Iris pigment epithelial cell (primary cell): ENCODE results near the gene IL31RA.

Experiments
- DNase-seq: peaks from one replicate; pipeline ENCODE4 v3.0.0-alpha.2; 2011; ENCODE audit warnings: low read depth

The IL31RA gene

DNA sequence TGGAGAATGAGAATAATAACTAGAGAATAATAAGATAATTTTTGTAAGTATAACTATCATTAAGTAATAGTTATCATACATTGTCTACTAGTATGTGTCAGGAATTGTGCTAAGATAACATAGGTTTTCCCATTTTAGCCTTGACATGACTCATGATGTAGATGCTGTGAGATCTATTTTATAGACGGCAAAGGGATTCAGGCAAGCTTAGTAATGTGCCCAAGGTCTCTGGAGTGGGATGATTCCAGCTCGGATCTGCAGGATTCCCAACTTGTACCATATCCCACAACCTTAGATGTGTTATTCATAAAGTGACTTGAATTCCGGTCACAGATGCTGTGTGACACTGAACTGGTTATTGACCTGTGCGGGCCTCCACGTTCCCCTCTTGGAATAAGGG, 51.5 kb downstream of the IL31RA start:
- no peak for DNase-seq

DNA sequence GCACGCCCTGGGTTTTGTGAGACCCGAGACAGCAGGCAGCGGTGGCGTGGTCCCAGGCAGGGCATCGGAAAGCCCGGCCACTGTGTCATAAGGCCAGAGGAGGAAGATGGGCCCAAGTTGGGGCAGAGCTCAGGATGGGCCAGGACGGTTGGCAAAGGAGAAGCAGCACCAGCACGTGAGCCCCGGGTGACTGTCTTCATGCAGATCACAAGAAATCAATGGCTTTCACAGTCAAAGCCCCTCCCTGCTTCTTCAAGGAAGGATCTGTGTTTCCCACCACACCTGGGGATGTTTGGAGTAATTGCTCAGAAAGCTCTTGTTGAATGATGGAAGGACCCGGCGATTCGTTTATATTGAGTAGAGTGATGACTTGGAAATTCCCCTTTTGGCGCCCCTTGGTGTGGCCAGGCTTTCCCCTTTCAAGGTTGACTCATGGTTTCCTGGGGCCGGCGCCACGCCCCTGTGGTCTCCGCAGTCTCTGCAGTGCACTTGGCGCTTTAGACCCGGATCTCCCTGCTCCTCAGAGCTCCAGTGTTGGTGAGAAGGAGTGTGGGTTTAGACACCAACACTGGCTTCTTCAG, 52.1 kb downstream of the IL31RA start:
- DNase-seq, result peak; percentile 81

DNA sequence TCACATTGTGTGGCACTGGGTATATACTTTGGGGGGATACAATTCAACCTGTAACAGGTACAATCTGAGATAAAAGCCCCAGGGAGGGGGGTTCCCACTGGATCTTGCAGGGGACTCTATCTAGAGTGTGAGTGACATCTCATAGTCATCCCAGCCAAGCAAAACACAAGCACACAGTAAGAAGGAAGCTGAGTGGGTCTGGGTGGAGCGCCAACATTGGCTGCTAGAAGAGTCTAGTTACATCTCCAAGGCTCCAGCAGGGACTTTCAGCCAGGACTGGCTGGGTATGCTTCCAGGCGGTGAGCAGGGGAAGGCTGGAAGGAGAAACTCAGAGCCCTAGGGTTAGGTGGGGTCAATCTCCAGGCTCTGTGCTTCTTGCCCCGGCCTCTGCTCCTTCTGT, 53.0 kb downstream of the IL31RA start:
- peak; percentile 60 for DNase-seq

DNA sequence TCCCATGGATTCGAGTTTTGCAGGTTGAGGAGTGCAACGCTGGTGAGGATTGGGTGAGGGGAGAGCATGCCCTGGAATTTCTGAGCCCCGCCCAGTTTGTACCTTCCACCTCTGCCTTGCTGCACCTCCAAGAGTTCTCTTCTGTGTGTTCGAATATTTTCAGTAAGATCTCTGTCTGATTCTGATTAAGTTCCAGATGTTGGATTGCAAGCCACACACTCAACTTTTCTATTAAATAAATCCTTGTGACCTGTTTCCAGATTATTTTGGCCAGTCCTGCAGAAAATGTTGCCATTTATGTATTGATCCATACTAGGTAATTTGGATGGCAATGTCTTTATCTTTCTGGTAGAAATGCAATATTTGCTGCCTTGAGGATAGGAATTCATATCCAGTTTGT, 54.1 kb downstream of the IL31RA start:
- no peak for DNase-seq

DNA sequence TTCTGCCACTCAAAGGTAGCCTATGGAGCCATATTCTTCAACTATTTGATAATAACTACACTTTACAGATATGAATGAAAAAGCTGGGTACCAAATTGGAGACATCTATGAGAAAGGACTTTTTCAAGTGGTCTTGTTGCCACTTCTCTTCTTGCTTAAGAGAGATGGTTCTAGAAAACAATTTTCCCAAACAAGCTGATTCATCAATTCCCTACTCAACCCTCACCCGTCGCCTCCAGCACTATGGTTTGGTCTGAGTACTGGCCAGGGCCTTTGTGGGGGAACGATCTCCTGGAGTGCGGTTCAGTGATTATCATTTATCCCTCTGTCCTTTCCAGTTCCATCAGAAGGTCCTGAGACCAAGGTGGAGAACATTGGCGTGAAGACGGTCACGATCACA, 56.8 kb downstream of the IL31RA start:
- no peak for DNase-seq

DNA sequence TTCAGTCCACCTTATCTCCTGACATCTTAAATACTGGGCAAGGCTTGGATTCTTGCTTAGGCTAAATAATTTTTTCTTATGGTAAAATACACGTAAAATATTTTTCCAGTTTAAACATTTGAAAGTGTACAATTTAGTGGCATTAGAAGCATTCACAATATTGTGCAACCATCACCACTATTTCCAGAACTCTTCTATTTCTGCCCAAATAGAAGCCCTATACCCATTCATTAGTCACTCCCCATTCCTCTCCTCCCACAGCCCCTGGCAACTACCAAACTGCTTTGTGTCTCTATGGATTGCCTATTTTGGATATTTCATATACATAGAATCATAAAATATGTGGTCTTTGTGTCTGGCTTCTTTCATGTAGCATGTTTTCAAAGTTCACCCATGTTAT, 57.6 kb downstream of the IL31RA start:
- DNase-seq, result no peak

DNA sequence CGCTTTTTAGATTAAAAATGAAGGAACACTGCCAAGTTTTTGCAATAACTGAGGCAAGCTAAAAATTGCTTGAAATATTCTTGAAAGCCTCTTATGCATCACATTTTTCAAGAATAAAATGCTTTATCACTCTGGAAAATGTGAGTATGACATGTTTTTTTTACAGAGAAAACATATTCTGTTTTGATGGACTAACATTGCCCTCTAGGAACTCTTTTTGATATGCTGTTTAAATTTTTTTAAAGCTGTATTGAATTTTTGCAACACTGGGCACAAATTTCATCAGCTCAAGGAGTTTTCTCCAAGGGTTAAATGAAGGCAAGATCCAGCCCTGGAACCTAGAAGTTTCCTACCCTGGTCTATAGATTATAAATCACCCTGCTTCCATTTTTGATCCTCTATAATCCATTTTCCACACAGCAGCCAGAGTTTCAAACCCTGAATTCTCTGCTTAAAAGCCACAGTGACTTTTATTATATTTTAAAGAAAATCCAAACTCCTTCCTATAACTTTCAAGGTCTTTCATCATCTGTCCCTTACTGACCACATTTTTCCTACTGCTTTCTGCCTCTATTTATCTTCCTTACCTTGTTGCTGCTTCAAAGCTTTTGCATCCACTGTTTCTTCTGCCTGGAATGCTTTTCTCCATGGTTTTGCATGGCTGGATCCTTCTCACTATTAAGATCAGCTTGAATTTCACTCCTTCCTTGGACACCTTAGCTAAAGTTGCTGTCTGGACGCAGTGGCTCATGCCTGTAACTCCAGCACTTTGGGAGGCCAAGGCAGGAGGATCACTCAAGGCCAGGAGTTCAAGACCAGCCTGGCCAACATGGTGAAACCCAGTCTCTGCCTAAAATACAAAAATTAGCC, 60.9 kb downstream of the IL31RA start:
- peak; percentile 28 for DNase-seq

DNA sequence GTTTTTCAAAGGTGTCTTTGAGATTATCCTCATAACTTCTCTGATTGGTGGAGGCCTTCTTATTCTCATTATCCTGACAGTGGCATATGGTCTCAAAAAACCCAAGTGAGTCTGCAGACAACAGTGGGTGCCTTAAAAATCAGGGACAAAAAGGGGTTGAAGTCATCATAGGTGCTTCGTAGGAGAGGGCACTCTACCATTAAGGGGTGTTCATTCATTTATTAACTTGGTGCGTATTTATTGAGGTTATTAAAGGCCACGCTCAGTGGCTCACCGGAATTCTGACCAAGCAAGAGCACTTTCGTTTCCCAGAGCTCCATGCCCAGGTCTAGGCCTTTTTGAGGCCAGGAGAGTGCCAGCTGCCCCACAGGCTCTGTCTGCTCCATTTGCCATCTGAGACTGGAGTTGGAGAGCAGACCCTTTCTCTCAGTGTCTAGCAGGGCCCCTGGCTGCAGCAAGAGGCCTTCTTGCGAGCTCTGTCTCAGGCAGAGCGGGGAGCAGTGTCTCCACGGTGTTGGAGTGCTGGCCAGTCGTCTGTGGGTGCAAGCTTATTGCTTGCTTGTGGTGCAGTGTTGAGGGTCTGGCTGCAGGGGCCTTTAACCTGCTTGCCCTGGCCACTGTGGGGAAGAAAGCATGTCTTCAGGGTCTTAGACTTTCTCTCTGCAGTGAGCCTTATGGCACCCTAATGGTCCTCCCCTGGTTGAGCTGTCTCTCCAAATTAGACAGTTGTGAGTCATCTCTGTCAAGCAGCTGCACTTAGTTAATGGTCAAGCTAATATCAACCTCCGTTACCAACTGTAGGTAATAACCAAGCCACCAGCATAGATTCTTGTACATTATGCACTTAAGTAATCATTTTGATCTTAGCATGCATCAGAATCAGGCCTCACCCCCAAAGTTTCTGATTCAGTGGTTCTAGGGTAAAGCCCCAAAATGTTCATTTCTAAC, 62.6 kb downstream of the IL31RA start:
- no peak for DNase-seq

DNA sequence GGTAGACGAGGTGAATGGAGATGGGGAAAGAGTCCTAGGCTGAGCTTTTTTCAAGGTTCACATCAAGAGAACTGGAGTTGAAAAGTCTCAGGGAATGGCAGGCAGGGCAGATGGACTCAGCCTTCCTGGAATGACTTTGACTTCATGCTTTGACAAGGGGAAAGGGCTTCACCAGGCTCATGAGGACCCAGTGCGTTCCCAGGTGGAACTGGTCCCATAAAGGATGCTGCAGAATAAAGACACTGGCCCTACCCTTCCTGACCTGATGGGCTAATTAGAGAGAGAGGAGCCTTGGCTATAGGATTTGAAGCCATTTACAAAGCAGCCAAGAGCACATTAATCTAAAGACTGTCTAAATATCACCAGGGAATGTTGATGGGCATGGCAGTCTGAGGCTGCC, 63.8 kb downstream of the IL31RA start:
- DNase-seq, result no peak

DNA sequence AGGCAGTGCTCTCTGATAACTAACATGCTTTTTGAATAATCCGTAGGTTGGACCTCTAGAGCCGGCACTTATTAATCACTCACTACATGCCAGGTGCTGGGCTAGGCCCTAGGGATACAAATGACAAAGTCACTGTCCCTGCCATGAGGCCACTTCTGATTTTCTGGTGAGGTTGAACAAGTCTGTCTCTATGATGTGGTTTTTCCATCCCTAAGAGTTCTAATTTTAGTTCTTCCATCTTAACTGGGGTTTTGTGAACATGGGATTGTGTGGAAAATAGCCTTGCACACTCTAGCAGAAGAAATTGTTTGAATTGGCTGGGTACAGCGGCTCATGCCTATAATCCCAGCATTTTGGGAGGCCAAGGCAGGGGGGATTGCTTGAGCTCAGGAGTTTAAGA, 64.6 kb downstream of the IL31RA start:
- DNase-seq, result no peak

DNA sequence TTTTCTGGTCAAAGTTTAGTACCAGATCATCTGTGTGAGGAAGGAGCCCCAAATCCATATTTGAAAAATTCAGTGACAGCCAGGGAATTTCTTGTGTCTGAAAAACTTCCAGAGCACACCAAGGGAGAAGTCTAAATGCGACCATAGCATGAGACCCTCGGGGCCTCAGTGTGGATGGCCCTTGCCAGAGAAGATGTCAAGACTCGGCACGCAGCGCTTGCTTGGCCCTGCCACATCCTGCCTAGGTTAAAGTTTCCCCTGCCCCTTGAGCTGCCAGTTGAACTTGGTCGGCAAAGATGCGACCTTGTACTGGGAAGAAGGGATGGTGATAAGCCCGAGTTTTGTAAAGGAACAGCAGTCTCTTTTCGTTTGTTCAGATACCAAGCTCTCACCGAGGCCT, 65.8 kb downstream of the IL31RA start:
- DNase-seq, result no peak

DNA sequence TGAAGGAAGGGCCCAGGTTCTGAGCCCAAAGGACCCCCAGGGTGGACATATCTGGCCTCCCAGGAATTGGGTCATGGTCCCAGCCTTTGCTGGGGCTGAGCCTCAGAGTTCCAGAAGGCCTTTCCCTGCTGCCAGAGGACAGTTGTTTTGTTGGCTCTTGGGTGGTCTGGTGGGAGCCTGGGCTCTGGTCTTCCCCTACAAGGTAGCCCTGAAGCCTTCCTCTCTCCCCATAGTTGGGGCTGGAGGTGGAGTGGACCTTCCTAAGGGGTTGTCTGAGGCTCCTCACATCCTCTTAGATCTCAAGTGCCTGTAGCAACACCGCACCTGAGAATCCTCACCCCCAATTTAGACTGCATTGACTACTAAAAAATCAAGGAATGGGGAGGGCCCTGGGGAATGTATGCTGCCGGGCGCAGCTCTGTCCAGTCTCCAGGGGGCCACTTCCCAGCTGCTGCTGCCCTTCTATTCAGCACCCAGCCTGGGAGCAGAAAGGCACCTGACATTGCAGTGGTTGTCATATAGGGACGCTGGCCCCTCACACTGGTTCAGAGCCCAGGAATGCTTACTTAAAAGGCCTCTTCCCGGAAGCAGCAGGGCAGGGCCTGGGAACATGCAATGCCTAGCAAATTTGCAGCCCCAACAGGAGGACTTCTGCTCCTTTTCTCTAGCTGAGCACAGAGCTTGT, 66.4 kb downstream of the IL31RA start:
- DNase-seq, result no peak

DNA sequence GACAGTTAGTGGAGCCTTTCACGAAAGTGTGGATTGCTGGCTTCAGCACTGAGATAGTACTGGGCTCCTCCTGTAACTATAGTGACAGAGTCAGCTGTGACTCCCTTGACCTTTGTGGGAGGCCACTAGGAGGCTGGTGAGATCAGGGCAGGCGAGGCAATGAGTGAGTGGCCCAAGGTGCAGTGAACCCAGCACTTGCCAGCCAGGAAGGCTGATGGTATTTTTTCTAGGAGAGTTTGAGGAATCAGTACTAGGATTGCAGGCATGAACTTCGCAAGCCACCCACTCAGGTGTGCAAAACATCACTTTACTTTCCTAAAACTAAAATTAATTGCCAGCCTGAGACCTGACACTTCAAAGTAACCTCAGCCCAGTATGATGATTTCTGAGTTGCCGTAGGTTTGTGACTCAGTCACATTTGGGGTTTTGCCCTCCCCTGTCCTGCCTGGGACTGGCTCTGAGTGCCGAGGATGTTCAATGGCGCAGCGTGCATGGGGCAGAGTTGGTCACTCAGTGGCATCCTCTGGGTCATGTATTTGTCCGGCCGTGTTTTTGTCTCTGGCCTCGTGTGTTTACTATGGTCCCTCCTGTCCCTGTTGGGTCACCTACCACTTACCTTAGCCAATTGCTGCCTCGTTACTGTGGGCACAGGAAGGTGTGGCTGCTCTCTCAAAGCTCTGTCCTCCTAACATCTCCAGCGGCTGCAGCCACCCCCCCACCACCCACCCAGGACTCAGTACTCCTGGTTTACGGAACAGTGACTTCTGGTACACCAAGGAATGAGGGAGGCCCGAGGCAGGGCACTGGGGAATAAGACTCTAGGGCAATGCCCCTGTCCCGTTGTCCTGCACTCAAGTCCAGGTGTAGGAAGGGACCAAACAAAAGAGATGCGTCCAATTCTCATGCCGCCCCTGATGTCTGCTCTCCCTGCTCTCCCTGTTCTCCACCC, 67.2 kb downstream of the IL31RA start:
- no peak for DNase-seq

DNA sequence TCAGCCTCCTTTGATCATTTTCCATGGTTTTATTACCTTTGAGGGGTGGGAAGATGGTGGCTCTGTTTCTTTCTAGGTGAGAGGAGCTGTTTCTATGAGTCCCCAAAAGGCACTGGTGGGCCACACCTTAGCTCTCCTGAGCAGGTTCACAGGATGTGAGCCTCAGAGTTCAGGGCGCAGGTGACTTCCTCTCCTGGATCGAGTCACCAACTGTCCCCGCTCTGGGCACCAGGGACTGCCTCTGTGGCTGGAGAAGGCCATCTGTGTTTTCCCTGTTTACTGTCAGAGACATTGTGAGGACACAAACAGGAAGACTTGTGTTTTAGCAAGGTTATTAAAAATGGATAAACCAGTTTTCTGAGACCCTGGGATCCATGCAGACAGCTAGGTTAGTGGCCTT, 68.5 kb downstream of the IL31RA start:
- no peak for DNase-seq

DNA sequence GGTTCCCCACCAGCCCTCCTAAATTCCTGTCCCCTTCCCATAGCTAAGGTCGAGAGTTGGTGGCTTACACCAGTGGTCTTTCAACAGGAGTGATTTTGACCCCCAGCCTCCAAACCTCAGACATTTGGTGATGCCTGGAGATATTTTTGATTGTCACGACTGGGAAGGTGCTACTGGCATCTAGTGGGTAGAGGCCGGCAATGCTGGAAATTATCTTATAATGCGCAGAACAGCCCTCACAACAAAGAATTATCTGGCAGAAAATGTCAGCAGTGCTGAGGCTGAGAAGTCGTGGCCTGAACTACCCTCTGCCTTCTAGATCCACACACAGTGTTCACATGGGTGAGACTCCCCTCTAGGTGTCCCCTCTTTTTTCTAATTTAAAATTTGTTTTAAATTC, 69.6 kb downstream of the IL31RA start:
- DNase-seq, result no peak

DNA sequence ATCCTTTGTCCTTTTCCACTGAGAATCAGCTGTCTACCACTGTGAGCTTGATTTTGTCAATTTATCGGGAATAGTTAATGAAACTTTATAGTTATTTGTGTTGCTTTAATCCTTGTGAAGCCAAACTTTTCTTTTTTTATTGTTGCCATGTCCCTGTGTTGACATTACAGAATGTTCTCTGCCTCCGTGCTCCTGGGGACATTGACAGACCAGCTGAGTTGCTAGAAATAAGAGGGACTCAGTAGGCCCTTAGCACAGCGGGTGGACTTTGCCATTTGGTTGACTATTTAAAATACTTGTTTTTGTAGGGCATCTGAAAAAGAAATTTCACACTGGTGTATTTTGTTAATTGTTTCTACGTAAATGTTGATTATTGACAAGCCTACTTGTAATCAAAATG, 70.5 kb downstream of the IL31RA start:
- no peak for DNase-seq

DNA sequence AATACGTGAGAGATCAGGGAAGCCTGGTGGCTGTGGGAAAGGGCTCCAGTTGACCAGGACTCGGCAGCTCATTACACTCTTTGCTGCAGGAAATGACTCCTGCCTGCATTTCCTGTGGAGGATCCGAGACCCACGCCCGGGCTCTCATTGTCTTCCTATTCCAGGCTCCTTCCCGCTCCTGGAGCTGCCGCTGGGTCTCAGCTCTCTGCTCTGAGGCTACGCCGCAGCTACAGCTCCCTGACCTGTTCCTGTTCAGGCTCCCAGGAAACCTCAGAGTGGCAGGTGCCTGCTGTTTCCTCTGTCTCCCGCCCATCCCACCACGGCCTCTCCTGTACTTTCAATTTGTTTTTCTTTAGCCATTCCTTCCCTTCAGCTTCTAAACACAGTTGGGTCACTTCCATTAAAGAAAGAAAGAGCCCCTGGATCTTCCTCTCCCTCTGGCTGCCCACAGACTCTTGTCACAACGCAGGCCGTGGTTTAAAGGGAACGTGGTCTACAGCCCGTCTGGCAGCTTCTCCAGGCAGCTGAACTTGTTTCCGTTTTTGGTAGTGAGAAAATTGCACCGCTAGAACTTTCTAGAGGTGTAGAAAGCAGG, 72.1 kb downstream of the IL31RA start:
- peak; percentile 27 for DNase-seq

DNA sequence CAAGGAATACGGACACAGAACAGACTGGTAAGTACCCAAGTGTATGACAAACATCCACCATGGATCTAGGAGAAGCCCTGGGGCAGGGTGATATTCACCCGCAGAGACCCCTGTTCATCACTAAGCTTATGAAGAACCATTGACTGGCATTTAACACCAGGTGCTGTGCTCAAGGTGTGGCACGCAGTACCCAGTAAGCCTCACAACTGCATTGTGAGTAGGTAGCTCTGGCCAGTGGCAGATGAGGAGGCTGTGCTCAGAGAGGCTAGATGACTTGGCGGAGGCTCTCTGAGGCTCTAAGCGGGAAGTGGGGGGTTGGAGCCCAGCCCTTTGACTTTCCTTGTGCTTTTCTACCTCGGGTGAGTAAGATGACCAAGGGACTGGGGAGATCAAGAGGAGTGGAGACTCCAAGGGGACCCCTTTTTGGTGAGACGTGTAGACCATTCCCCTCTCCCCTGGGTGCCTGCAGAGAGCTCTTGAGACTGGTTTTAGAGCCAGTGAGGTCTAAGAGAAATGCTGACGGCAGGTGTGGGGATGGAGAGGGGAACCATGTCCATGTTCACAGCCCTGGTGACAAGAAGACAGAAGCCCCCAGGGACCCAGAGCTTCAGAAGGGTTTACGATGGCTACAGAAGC, 72.8 kb downstream of the IL31RA start:
- no peak for DNase-seq

DNA sequence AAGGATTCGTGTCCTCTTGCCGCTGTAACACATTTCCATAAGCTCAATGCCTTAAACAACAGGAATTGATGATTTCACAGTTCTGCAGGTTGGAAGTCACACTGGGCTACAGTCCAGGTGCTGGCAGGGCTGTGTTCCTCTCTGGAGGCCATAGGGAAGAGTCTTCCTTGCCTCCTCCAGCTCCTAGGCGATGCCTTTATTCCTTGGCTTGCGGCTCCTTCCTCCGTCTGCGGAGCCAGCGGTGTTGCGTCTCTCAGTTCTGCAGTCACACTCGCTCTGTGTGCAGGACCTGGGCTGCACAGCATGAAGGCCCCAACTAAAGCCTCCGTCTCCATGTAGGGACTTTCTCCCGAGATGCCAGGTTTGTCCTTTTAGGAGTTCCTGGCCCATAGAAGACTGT, 73.6 kb downstream of the IL31RA start:
- no peak for DNase-seq

DNA sequence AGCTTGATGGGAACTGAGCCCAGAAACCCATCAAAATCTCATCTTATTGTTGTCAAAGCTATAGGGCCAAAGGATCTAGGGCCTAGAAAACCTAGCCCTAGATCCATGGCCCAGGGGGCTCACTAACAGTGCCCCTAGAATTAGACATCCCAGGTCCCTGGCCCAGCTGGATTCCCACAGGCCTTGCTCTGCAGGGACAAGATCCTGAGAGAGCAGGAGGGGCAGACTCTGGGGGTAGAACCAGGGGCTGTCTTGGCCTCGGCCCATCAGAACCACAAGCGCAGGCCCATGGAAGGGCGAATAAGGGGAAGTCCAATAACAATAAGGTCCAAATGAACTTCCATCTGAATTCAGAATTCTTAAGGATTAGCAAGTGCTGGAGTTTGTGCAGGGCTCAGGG, 74.0 kb downstream of the IL31RA start:
- no peak for DNase-seq
